H1 (cell line): ENCODE results near the gene RUFY1. TPM values are rescaled to one million over a fixed set of nuclear protein-coding genes. Genes with fewer than 3 reads are reported as not detected.

Experiments used
- CTCF ChIP-seq, 3 experiments: IDR thresholded peaks; 1 replicate in 2 of 3; 2 replicates in 1 of 3; pipeline versions ENCODE4 v1.5.1 to v1.6.1; 2011; ENCODE audit warnings: low read length in 3 of 3, mild to moderate bottlenecking in 3 of 3, inconsistent platforms in 2 of 3, low read depth in 1 of 3, moderate library complexity in 1 of 3; ENCODE audit not compliant: insufficient read depth in 1 of 3; ENCODE audit errors: control extremely low read depth in 1 of 3
- JUN ChIP-seq: IDR thresholded peaks from 2 replicates; pipeline ENCODE4 v1.6.1; 2011; ENCODE audit warnings: low read depth, mild to moderate bottlenecking, improper control_type of control experiment, low read length
- RBBP5 ChIP-seq: IDR thresholded peaks from 2 replicates; pipeline ENCODE4 v1.7.1; 2012; ENCODE audit warnings: low read depth, mild to moderate bottlenecking, inconsistent platforms, low read length, moderate library complexity, borderline replicate concordance
- polyA plus RNA-seq, 7 experiments: library from polyadenylated mRNA; depleted of rRNA in 3 of 7; stranded (reverse) in 5 of 7; unstranded in 2 of 7; fragments of >200 nt in 5 of 7; fragments of 200-250 nt in 2 of 7; gene quantifications; 1 replicate in 5 of 7; 2 replicates in 1 of 7; 4 replicates in 1 of 7; pipeline versions ENCODE4 v1.2.1 to v1.2.3, GENCODE V29; 2011 to 2013; ENCODE audit warnings: missing spikeins in 2 of 7, mixed read lengths in 2 of 7
- total RNA-seq: library from RNA; stranded (reverse); fragmentation: NEBNext Ultra II Directional; extraction: Animal tissue kit (Norgen Biotek cat#: 25700); gene quantifications from 2 replicates; pipeline ENCODE4 v1.2.1, GENCODE V29; 2021

RUFY1 gene
- total and polyA plus RNA-seq, 2 of the 8 experiments (the other 6 are each of a cell fraction or from before 2014, with no cell fraction given), result 22.4 to 29.5 TPM

GRCh38 chr5:179526978-179527377 is 23.4 kb upstream of the RUFY1 start (continued):
- TF ChIP-seq RBBP5, result no peak
- no peak for TF ChIP-seq JUN
- no peak for TF ChIP-seq CTCF (IDR thresholded peaks at IDR 0.05; ENCODE audit: control extremely low read depth in 1 of 3, insufficient read depth in 1 of 3, low read depth in 1 of 3, low read length in 3 of 3)
